Activated CD8-positive, alpha-beta T cell treated with anti-CD3 and anti-CD28 coated beads for 36 hours (primary cell): ENCODE results near the gene KIRREL1. TPM values are rescaled to one million over a fixed set of nuclear protein-coding genes. Genes with fewer than 3 reads are reported as not detected.

Experiments
- ATAC-seq: fragments of 200-7000 bp; cut with Tn5 transposase; one replicate; pipeline ENCODE4 v1.10.0; 2021; ENCODE audit warnings: mild to moderate bottlenecking, moderate library complexity
- CTCF ChIA-PET: fragments of 350-600 bp; sonication (Branson Sonifier 250); formaldehyde crosslinking; loops from one replicate; lab custom pipeline; 2021; ENCODE audit warnings: antibody characterized with exemption; lab: Charles Lee
- POLR2A ChIA-PET: fragments of 350-600 bp; sonication (Branson Sonifier 250); formaldehyde crosslinking; loops from one replicate; lab custom pipeline; 2021; ENCODE audit warnings: antibody characterized with exemption; lab: Charles Lee
- DNase-seq: peaks from one replicate; pipeline ENCODE4 v3.0.0-alpha.2; 2020
- H3K27ac Mint-ChIP-seq: one replicate; pipeline ENCODE4 v1.8.0; 2021; ENCODE audit warnings: mild to moderate bottlenecking, mixed read lengths
- H3K27me3 Mint-ChIP-seq: one replicate; pipeline ENCODE4 v1.8.0; 2021; ENCODE audit warnings: mixed read lengths
- H3K36me3 Mint-ChIP-seq: one replicate; pipeline ENCODE4 v1.8.0; 2021; ENCODE audit warnings: low read depth, mixed read lengths
- H3K4me1 Mint-ChIP-seq: one replicate; pipeline ENCODE4 v1.8.0; 2021; ENCODE audit warnings: low read depth, mixed read lengths
- H3K4me3 Mint-ChIP-seq: one replicate; pipeline ENCODE4 v1.8.0; 2021; ENCODE audit warnings: mild to moderate bottlenecking, moderate library complexity, mixed read lengths
- H3K9me3 Mint-ChIP-seq: one replicate; pipeline ENCODE4 v1.8.0; 2021; ENCODE audit warnings: mixed read lengths
- CTCF ChIP-seq: fragments of 200-600 bp; IDR thresholded peaks from one replicate; pipeline ENCODE4 v1.8.0; 2022; ENCODE audit warnings: antibody characterized with exemption, mild to moderate bottlenecking
- intact Hi-C: fragments of 100-400 bp; cut with micrococcal nuclease; formaldehyde crosslinking; loops from one replicate; pipeline ENCODE4 v1.10.0; 2022
- total RNA-seq, 2 experiments: library from RNA; stranded (reverse); gene quantifications; one replicate each; pipeline ENCODE4 v1.2.3, GENCODE V29; 2021

KIRREL1 gene
- total RNA-seq = under 1 TPM; 0.11 to 0.16 TPM

GRCh38 chr1:157993147-157993917, at the start of gene KIRREL1:
TSS of gene KIRREL1 (plus strand) at chr1:157993645. CDS start at chr1:157993677, 32 bp downstream.
- H3K9me3 Mint-ChIP-seq = no peaks in the 10 kb centered on the region
- peaks cover 36% of the 10 kb centered on the region for H3K27me3 Mint-ChIP-seq
- peaks cover 6% of the 10 kb centered on the region for H3K4me1 Mint-ChIP-seq
- no peaks in the 10 kb centered on the region for H3K36me3 Mint-ChIP-seq
- DNase-seq (peak; percentile 8), ATAC-seq (no peak)
- no peak for TF ChIP-seq CTCF
- peak within 1 kb of the TSS; percentile 49 for H3K4me3 Mint-ChIP-seq
- no peak within 1 kb of the TSS for H3K27ac Mint-ChIP-seq
- CTCF ChIA-PET = interaction anchor here (0.6 to 6.8 kb wide), 12 partner anchors 9 to 253 kb away, joined by 3 to 187 read pairs (median 8); no protein-coding TSS in a partner anchor
- POLR2A ChIA-PET = interaction anchor here (0.9 kb wide), 1 partner anchor 112 kb away, joined by 3 read pairs; no protein-coding TSS in a partner anchor
- intact Hi-C loops = loop anchor here (5.0 kb wide), 1 partner anchor 129 kb away; no protein-coding TSS in a partner anchor

GRCh38 chr1:157944663-157945280, 48.7 kb upstream of the KIRREL1 start:
- no peaks in the 10 kb centered on the region for H3K9me3 Mint-ChIP-seq
- intact Hi-C loops = no loop called here
- H3K4me1 Mint-ChIP-seq = no peaks in the 10 kb centered on the region
- no peak for DNase-seq
- H3K27me3 Mint-ChIP-seq = peaks cover 7% of the 10 kb centered on the region
- no peak for TF ChIP-seq CTCF
- CTCF ChIA-PET = no interaction called here
- POLR2A ChIA-PET = no interaction called here
- no peaks in the 10 kb centered on the region for H3K36me3 Mint-ChIP-seq
- ATAC-seq = no peak
- no peak overlapping the region for H3K27ac Mint-ChIP-seq
- no peak overlapping the region for H3K4me3 Mint-ChIP-seq

GRCh38 chr1:157948312-157949073, 45.0 kb upstream of the KIRREL1 start:
- CTCF ChIA-PET = interaction anchor here (0.9 to 1.3 kb wide), 3 partner anchors 15 to 368 kb away, joined by 3 to 6 read pairs (median 4); no protein-coding TSS in a partner anchor
- no peaks in the 10 kb centered on the region for H3K4me1 Mint-ChIP-seq
- POLR2A ChIA-PET = no interaction called here
- H3K36me3 Mint-ChIP-seq = no peaks in the 10 kb centered on the region
- H3K27me3 Mint-ChIP-seq = peaks cover 13% of the 10 kb centered on the region
- no peak for ATAC-seq
- intact Hi-C loops = no loop called here
- TF ChIP-seq CTCF = no peak
- H3K9me3 Mint-ChIP-seq = no peaks in the 10 kb centered on the region
- H3K27ac Mint-ChIP-seq = no peak overlapping the region
- H3K4me3 Mint-ChIP-seq = no peak overlapping the region
- DNase-seq = peak; percentile 10

- no peak overlapping the region for H3K27ac Mint-ChIP-seq
- peaks cover 13% of the 10 kb centered on the region for H3K27me3 Mint-ChIP-seq
- no peaks in the 10 kb centered on the region for H3K36me3 Mint-ChIP-seq
- TF ChIP-seq CTCF = no peak
- POLR2A ChIA-PET = no interaction called here
- intact Hi-C loops = no loop called here
- no peaks in the 10 kb centered on the region for H3K4me1 Mint-ChIP-seq
- DNase-seq = no peak
- no peak for ATAC-seq
- no peak overlapping the region for H3K4me3 Mint-ChIP-seq
- H3K9me3 Mint-ChIP-seq = no peaks in the 10 kb centered on the region
- CTCF ChIA-PET = interaction anchor here (0.9 to 1.3 kb wide), 2 partner anchors 14 to 369 kb away, joined by 4 to 6 read pairs; no protein-coding TSS in a partner anchor
Measured at GRCh38 chr1:157949074-157949354, 44.4 kb upstream of the KIRREL1 start.
